Mesothelial cell of epicardium (in vitro differentiated cells): Measurements from ENCODE around the gene SOX14. TPM values are rescaled to one million over a fixed set of nuclear protein-coding genes. Genes with fewer than 3 reads are reported as not detected.

ENCODE experiments used
- DNase-seq, 2 experiments: peaks; one replicate each; pipeline ENCODE4 v3.0.0; 2021; ENCODE audit warnings: low spot score in 2 of 2; ENCODE audit not compliant: unreplicated experiment in 2 of 2
- H3K27ac Mint-ChIP-seq: 2 replicates; pipeline ENCODE4 v1.8.0; 2021; ENCODE audit warnings: mixed read lengths
- H3K27me3 Mint-ChIP-seq: 2 replicates; pipeline ENCODE4 v1.8.0; 2021; ENCODE audit warnings: low read depth, mixed read lengths
- H3K36me3 Mint-ChIP-seq: 2 replicates; pipeline ENCODE4 v1.8.0; 2021; ENCODE audit warnings: mixed read lengths
- H3K4me1 Mint-ChIP-seq: 2 replicates; pipeline ENCODE4 v1.8.0; 2021; ENCODE audit warnings: mixed read lengths
- H3K4me3 Mint-ChIP-seq: 2 replicates; pipeline ENCODE4 v1.8.0; 2021; ENCODE audit warnings: mild to moderate bottlenecking, moderate library complexity, mixed read lengths
- H3K9me3 Mint-ChIP-seq: 2 replicates; pipeline ENCODE4 v1.8.0; 2021; ENCODE audit warnings: mixed read lengths
- total RNA-seq: library from RNA; stranded (reverse); gene quantifications from 3 replicates; pipeline ENCODE4 v1.2.1, GENCODE V29; 2021
- TF ChIP-seq, protein P1 (sequence below): fragments of 200-600 bp; sonication (generic); IDR thresholded peaks from one replicate; pipeline ENCODE4 v1.5.0; 2021; ENCODE audit warnings: antibody characterized with exemption; ENCODE audit not compliant: unreplicated experiment

Gene SOX14
- total RNA-seq, 1 donor from 2014 or later: 0.18 TPM

- Mint-ChIP-seq H3K27ac (no peak overlapping the region), H3K36me3 (no peaks in the 10 kb centered on the region), H3K4me1 (peaks cover 26% of the 10 kb centered on the region), H3K27me3 (peaks cover 99% of the 10 kb centered on the region), H3K4me3 (peak overlapping the region; percentile 63), H3K9me3 (no peaks in the 10 kb centered on the region)
- TF ChIP-seq, protein P1, sequence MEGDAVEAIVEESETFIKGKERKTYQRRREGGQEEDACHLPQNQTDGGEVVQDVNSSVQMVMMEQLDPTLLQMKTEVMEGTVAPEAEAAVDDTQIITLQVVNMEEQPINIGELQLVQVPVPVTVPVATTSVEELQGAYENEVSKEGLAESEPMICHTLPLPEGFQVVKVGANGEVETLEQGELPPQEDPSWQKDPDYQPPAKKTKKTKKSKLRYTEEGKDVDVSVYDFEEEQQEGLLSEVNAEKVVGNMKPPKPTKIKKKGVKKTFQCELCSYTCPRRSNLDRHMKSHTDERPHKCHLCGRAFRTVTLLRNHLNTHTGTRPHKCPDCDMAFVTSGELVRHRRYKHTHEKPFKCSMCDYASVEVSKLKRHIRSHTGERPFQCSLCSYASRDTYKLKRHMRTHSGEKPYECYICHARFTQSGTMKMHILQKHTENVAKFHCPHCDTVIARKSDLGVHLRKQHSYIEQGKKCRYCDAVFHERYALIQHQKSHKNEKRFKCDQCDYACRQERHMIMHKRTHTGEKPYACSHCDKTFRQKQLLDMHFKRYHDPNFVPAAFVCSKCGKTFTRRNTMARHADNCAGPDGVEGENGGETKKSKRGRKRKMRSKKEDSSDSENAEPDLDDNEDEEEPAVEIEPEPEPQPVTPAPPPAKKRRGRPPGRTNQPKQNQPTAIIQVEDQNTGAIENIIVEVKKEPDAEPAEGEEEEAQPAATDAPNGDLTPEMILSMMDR: no peak
- DNase-seq: no peak
Observed at GRCh38 chr3:137762674-137763593, 1.2 kb upstream of the SOX14 start.

DNA sequence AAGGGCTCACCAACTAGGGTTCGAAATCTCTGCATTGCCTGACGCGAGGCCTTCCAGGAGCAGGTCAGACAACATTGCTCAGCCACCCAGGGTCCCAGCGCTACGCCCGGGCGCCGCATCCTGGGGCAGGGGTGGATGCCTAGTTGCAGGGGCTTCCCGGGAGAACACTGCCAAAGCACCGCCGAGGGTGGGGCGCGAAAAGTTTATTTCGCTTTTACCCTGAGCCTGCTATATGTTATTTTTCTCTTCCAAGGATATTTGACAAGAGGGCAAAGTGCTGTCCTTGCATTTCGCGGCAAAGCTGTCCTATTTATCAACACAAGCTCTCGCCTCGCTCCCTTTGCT, 549 bp upstream of the SOX14 start:
- no peak for DNase-seq
- TF ChIP-seq, protein P1: no peak
- Mint-ChIP-seq H3K27ac (no peak overlapping the region), H3K36me3 (no peaks in the 10 kb centered on the region), H3K27me3 (peaks cover 99% of the 10 kb centered on the region), H3K9me3 (no peaks in the 10 kb centered on the region), H3K4me1 (peaks cover 31% of the 10 kb centered on the region), H3K4me3 (peak overlapping the region; percentile 63)

- no peaks in the 10 kb centered on the region for H3K9me3 Mint-ChIP-seq
- TF ChIP-seq, protein P1: no peak
- peak overlapping the region; percentile 63 for H3K4me3 Mint-ChIP-seq
Observed at GRCh38 chr3:137764563-137765309, 621 bp downstream of the SOX14 start.

GRCh38 chr3:137765310-137766033, 1.4 kb downstream of the SOX14 start:
- no peak overlapping the region for H3K27ac Mint-ChIP-seq
- TF ChIP-seq, protein P1: no peak
- DNase-seq: no peak

More at GRCh38 chr3:137764563-137765309, 621 bp downstream of the SOX14 start:
- peaks cover 38% of the 10 kb centered on the region for H3K4me1 Mint-ChIP-seq
- no peak for DNase-seq
- H3K27me3 Mint-ChIP-seq: peaks cover 100% of the 10 kb centered on the region
- no peak overlapping the region for H3K27ac Mint-ChIP-seq
- H3K36me3 Mint-ChIP-seq: no peaks in the 10 kb centered on the region

GRCh38 chr3:137766041-137766875, 2.1 kb downstream of the SOX14 start:
- TF ChIP-seq, protein P1: no peak
- peaks cover 42% of the 10 kb centered on the region for H3K4me1 Mint-ChIP-seq
- no peaks in the 10 kb centered on the region for H3K9me3 Mint-ChIP-seq
- no peak overlapping the region for H3K27ac Mint-ChIP-seq
- H3K27me3 Mint-ChIP-seq: peaks cover 100% of the 10 kb centered on the region
- H3K36me3 Mint-ChIP-seq: no peaks in the 10 kb centered on the region
- H3K4me3 Mint-ChIP-seq: no peak overlapping the region
- no peak for DNase-seq

More at GRCh38 chr3:137765310-137766033, 1.4 kb downstream of the SOX14 start:
- H3K4me1 Mint-ChIP-seq: peaks cover 39% of the 10 kb centered on the region
- no peaks in the 10 kb centered on the region for H3K36me3 Mint-ChIP-seq
- no peak overlapping the region for H3K4me3 Mint-ChIP-seq
- H3K9me3 Mint-ChIP-seq: no peaks in the 10 kb centered on the region
- H3K27me3 Mint-ChIP-seq: peaks cover 100% of the 10 kb centered on the region
